T1000 (cell line): ENCODE measurements around the gene NBPF6.
"Not testable (repeated sequence)": the region's sequence is repeated elsewhere in the genome, so short reads cannot be mapped to it uniquely, and the experiment has no call there.

Source experiments
- DNase-seq: peaks from one replicate; lab custom pipeline; 2025; ENCODE audit warnings: mixed read lengths; lab: John Stamatoyannopoulos, UW

NBPF6 gene

GRCh38 chr1:108450043-108450442 is at the start of gene NBPF6:
NBPF6 (plus strand) TSS chr1:108450343; CDS start chr1:108450602, 259 bp downstream.
- DNase-seq = not testable (repeated sequence)

- DNase-seq = not testable (repeated sequence)
Observed at GRCh38 chr1:108411098-108411833, 38.9 kb upstream of the NBPF6 start.

- DNase-seq = not testable (repeated sequence)
Observed at GRCh38 chr1:108420129-108420528, 30.0 kb upstream of the NBPF6 start.

- not testable (repeated sequence) for DNase-seq
Observed at GRCh38 chr1:108421061-108421916, 28.9 kb upstream of the NBPF6 start.

- not testable (repeated sequence) for DNase-seq
Observed at GRCh38 chr1:108426877-108427276, 23.3 kb upstream of the NBPF6 start.

- not testable (repeated sequence) for DNase-seq
Observed at GRCh38 chr1:108432002-108432401, 18.1 kb upstream of the NBPF6 start.

- DNase-seq = not testable (repeated sequence)
Observed at GRCh38 chr1:108433404-108433803, 16.7 kb upstream of the NBPF6 start.

GRCh38 chr1:108438536-108438935 is 11.6 kb upstream of the NBPF6 start:
- DNase-seq = not testable (repeated sequence)

GRCh38 chr1:108454521-108454920 is 4.4 kb downstream of the NBPF6 start:
- DNase-seq = not testable (repeated sequence)

GRCh38 chr1:108458661-108459060 is 8.5 kb downstream of the NBPF6 start:
- DNase-seq = not testable (repeated sequence)

GRCh38 chr1:108461758-108462157 is 11.6 kb downstream of the NBPF6 start:
- not testable (repeated sequence) for DNase-seq

- DNase-seq = not testable (repeated sequence)
Observed at GRCh38 chr1:108463962-108464361, 13.8 kb downstream of the NBPF6 start.

- not testable (repeated sequence) for DNase-seq
Observed at GRCh38 chr1:108466166-108466565, 16.0 kb downstream of the NBPF6 start.

- DNase-seq = not testable (repeated sequence)
Observed at GRCh38 chr1:108467155-108467554, 17.0 kb downstream of the NBPF6 start.

- DNase-seq = not testable (repeated sequence)
Observed at GRCh38 chr1:108470750-108471149, 20.6 kb downstream of the NBPF6 start.

GRCh38 chr1:108474516-108474915 is 24.4 kb downstream of the NBPF6 start:
- DNase-seq = not testable (repeated sequence)

- DNase-seq = no peak
Observed at GRCh38 chr1:108478429-108479015, 28.4 kb downstream of the NBPF6 start.

- DNase-seq = no peak
Observed at GRCh38 chr1:108482708-108483107, 32.6 kb downstream of the NBPF6 start.

- DNase-seq = not testable (repeated sequence)
Observed at GRCh38 chr1:108485990-108486389, 35.8 kb downstream of the NBPF6 start.

- not testable (repeated sequence) for DNase-seq
Observed at GRCh38 chr1:108486707-108487106, 36.6 kb downstream of the NBPF6 start.

- DNase-seq = not testable (repeated sequence)
Observed at GRCh38 chr1:108495008-108495407, 44.9 kb downstream of the NBPF6 start.

GRCh38 chr1:108496856-108497255 is 46.7 kb downstream of the NBPF6 start:
- not testable (repeated sequence) for DNase-seq
